NCI-H1417 treated with DMSO at 0.1 percent for 48 hours (cell line): ENCODE measurements around the gene BBLN.
"Not testable (repeated sequence)": the region's sequence is repeated elsewhere in the genome, so short reads cannot be mapped to it uniquely, and the experiment has no call there.

Source experiments
- DNase-seq: peaks from one replicate; lab custom pipeline; 2025; lab: John Stamatoyannopoulos, UW

BBLN gene

GRCh38 chr9:128159784-128160602, at the start of gene BBLN:
BBLN (plus strand) TSS chr9:128160265; CDS start chr9:128160408, 143 bp downstream.
- peak; percentile 78 for DNase-seq

GRCh38 chr9:128111726-128112125, 48.3 kb upstream of the BBLN start:
- DNase-seq: not testable (repeated sequence)

GRCh38 chr9:128113526-128114325, 46.3 kb upstream of the BBLN start:
- no peak for DNase-seq

- DNase-seq: no peak
These were observed 45.5 kb upstream of the BBLN start for GRCh38 chr9:128114326-128115186.

- no peak for DNase-seq
These were observed 44.6 kb upstream of the BBLN start for GRCh38 chr9:128115187-128116103.

GRCh38 chr9:128116104-128117083, 43.7 kb upstream of the BBLN start:
- DNase-seq: no peak

GRCh38 chr9:128117613-128118471, 42.2 kb upstream of the BBLN start:
- DNase-seq: peak; percentile 66

GRCh38 chr9:128118472-128118857, 41.6 kb upstream of the BBLN start:
- DNase-seq: no peak

- DNase-seq: no peak
These were observed 40.9 kb upstream of the BBLN start for GRCh38 chr9:128118971-128119665.

GRCh38 chr9:128120061-128120740, 39.9 kb upstream of the BBLN start:
- no peak for DNase-seq

- no peak for DNase-seq
These were observed 39.2 kb upstream of the BBLN start for GRCh38 chr9:128120741-128121465.

- no peak for DNase-seq
These were observed 38.6 kb upstream of the BBLN start for GRCh38 chr9:128121466-128121810.

- no peak for DNase-seq
These were observed 37.9 kb upstream of the BBLN start for GRCh38 chr9:128121924-128122808.

GRCh38 chr9:128122809-128123175, 37.3 kb upstream of the BBLN start:
- DNase-seq: no peak

GRCh38 chr9:128123451-128124080, 36.5 kb upstream of the BBLN start:
- no peak for DNase-seq

GRCh38 chr9:128124451-128124850, 35.6 kb upstream of the BBLN start:
- no peak for DNase-seq
